Muscle layer of duodenum (tissue), 2 donors: ENCODE measurements around the gene MATN4.

Experiments
- H3K27ac ChIP-seq: one replicate; pipeline ENCODE4 v1.7.0; 2013; ENCODE audit warnings: mild to moderate bottlenecking, low read length
- H3K27me3 ChIP-seq: one replicate; pipeline ENCODE4 v1.7.0; 2013; ENCODE audit warnings: low read depth, mild to moderate bottlenecking, control low read depth, low read length
- H3K36me3 ChIP-seq, 2 donors: one replicate each; pipeline ENCODE4 v1.7.0; 2013; ENCODE audit warnings: low read length in 2 of 2, control low read depth in 1 of 2, mild to moderate bottlenecking in 1 of 2; ENCODE audit not compliant: insufficient read depth in 2 of 2, control insufficient read depth in 1 of 2
- H3K4me1 ChIP-seq, 2 donors: one replicate each; pipeline ENCODE4 v1.7.0; 2013; ENCODE audit warnings: low read length in 2 of 2, mild to moderate bottlenecking in 2 of 2, control low read depth in 1 of 2, moderate library complexity in 1 of 2; ENCODE audit not compliant: insufficient read depth in 2 of 2, control insufficient read depth in 1 of 2
- H3K4me3 ChIP-seq, 2 donors: one replicate each; pipeline ENCODE4 v1.7.0; 2013; ENCODE audit warnings: low read length in 2 of 2, low read depth in 1 of 2, mild to moderate bottlenecking in 1 of 2
- H3K9me3 ChIP-seq, 2 donors: one replicate each; pipeline ENCODE4 v1.7.0; 2013; ENCODE audit warnings: low read length in 2 of 2, control low read depth in 1 of 2, mild to moderate bottlenecking in 1 of 2; ENCODE audit not compliant: control insufficient read depth in 1 of 2
- donor health status: healthy.

Gene MATN4

GRCh38 chr20:45279992-45280391, 28.1 kb downstream of the MATN4 start:
- Histone ChIP-seq H3K27me3 (no peaks in the 10 kb centered on the region), H3K27ac (no peak overlapping the region), H3K4me3 (no peak overlapping the region), H3K9me3 (no peaks in the 10 kb centered on the region), H3K36me3 (no peaks in the 10 kb centered on the region), H3K4me1 (no peaks in the 10 kb centered on the region)

- Histone ChIP-seq H3K9me3 (no peaks in the 10 kb centered on the region), H3K36me3 (no peaks in the 10 kb centered on the region), H3K27ac (no peak overlapping the region), H3K4me3 (no peak overlapping the region), H3K27me3 (no peaks in the 10 kb centered on the region), H3K4me1 (no peaks in the 10 kb centered on the region)
Measured at GRCh38 chr20:45275338-45275737, 32.8 kb downstream of the MATN4 start.

DNA sequence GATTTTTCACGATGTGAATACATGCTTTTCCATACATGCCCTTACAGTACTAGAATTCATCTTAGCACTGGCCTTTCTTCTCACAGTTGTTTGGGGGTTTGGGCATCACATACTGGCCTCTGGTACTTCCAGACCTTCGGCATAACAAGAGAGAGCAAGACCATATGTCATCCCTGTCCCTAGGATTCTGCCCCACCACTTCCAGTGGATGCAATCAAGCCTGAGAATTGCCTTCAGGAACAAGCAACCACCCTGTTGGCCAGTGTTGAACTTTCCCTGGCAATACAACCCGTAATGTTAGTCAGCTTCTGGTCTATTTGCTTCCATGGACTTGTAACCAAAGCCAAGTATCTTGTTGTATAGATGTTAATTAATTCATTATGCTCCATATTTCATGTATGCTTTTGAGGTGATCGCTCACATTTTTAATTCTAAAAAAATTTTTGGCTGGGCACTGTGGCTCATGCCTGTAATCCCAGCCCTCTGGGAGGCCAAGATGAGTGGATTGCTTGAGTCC, 38.3 kb downstream of the MATN4 start:
- Histone ChIP-seq H3K27me3 (no peaks in the 10 kb centered on the region), H3K4me3 (no peak overlapping the region), H3K36me3 (no peaks in the 10 kb centered on the region)

GRCh38 chr20:45269056-45269455, 39.0 kb downstream of the MATN4 start:
- Histone ChIP-seq H3K27ac (no peak overlapping the region), H3K4me3 (no peak overlapping the region), H3K9me3 (no peaks in the 10 kb centered on the region), H3K27me3 (no peaks in the 10 kb centered on the region), H3K36me3 (no peaks in the 10 kb centered on the region), H3K4me1 (no peaks in the 10 kb centered on the region)

More for the DNA sequence above, 38.3 kb downstream of the MATN4 start:
- H3K27ac ChIP-seq = no peak overlapping the region
- H3K9me3 ChIP-seq = no peaks in the 10 kb centered on the region
- H3K4me1 ChIP-seq = no peaks in the 10 kb centered on the region

DNA sequence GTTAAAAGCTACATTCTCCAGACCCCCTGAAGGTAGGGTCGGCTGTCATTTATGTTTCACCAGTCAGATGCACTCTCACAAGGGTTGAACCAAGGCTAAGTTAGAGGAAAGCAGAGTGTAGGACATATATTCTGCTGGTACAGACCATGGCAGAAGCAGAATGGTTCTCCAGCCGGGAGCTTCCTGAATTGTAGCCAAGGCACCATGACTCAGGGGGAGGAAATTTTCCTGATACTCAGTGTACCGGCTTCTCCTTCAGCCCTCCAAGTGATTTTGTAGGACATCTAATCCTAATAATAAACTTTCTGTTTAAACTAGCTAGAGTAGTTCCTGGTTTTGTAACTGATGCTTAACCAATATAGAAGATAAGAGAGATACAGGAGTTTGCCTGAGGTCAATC, 39.6 kb downstream of the MATN4 start:
- Histone ChIP-seq H3K27ac (no peak overlapping the region), H3K9me3 (no peaks in the 10 kb centered on the region), H3K4me1 (no peaks in the 10 kb centered on the region), H3K36me3 (no peaks in the 10 kb centered on the region), H3K27me3 (no peaks in the 10 kb centered on the region), H3K4me3 (no peak overlapping the region)

DNA sequence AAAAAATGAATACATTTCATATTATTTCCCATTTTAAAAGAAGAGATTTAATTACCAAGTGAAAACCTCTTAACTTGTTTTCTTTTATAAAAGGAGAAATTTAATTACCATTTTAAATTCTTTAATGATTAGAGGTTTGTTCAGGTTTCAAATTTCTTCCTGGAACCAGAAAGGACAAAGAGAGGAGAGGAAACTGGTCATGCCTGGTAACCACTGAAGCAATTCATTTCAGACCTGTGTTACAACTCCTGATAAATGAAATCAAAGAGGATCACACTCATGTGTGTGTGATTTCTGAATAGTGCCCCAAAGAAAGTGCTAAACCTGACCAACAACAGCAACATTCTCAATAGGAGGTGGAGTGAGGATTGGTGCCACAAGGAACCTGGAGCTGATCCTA, 41.1 kb downstream of the MATN4 start:
- no peaks in the 10 kb centered on the region for H3K27me3 ChIP-seq

DNA sequence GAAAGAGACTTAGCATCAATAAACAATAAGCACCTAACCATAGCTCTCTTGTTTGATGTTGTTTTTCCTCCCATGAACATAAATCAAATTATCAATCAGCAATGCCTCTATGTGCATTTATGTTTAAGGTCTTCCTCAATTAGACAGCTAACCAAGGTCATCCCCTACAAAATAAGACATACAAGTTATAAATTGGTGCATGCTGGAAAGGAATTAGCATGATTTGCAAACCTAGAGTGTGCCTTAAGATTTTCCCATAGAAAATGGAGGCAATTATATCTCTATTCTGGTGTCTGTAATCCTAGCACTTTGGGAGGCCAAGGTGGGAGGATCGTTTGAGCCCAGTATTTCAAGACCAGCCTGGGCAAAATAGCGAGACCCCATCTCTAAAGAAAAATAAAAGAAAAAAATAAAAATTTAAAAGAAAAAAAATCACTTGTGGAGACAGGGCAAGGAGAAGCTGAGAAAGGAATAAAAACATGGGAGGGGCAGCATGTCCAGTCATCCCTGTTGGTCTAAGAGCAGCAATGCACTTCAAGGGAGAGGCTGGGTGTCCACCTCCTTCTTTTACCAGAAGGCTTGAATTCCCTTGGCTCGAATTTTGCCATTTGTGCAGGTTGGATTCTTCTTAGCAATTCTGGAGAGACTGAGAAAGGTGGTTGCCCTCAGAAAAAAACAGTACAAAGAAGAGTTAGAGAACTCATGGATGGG, 44.4 kb downstream of the MATN4 start:
- Histone ChIP-seq H3K4me3 (no peak overlapping the region), H3K27me3 (no peaks in the 10 kb centered on the region), H3K36me3 (no peaks in the 10 kb centered on the region), H3K4me1 (no peaks in the 10 kb centered on the region), H3K9me3 (no peaks in the 10 kb centered on the region), H3K27ac (no peak overlapping the region)

More for the DNA sequence above, 41.1 kb downstream of the MATN4 start:
- Histone ChIP-seq H3K36me3 (no peaks in the 10 kb centered on the region), H3K4me1 (no peaks in the 10 kb centered on the region), H3K9me3 (no peaks in the 10 kb centered on the region), H3K27ac (no peak overlapping the region), H3K4me3 (no peak overlapping the region)

DNA sequence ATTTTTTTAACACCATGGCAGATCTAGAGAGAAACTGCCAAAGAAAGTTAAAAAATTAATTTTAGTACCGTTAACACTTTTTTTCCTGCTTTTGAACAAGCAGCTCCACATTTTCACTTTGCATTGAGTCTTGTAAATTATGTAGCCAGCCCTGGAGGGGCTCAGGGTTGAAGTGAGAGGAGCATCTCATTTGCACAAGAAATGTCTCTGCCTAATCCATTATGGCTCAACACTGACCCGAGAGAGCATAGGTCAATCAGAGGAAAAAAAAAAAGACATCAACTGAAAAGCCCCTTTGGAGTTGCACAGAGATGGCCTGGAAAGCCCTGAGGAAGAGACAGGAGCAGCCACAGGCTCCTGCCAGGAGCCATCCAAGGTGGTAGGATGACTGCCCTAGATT, 49.4 kb downstream of the MATN4 start:
- Histone ChIP-seq H3K27ac (no peak overlapping the region), H3K36me3 (no peaks in the 10 kb centered on the region), H3K27me3 (no peaks in the 10 kb centered on the region), H3K4me3 (no peak overlapping the region), H3K4me1 (peaks cover 8 to 10% of the 10 kb centered on the region in 2 donors), H3K9me3 (no peaks in the 10 kb centered on the region)

GRCh38 chr20:45258259-45258658, 49.8 kb downstream of the MATN4 start:
- Histone ChIP-seq H3K36me3 (no peaks in the 10 kb centered on the region), H3K9me3 (no peaks in the 10 kb centered on the region), H3K27me3 (no peaks in the 10 kb centered on the region), H3K4me1 (peaks cover 8 to 10% of the 10 kb centered on the region in 2 donors), H3K27ac (no peak overlapping the region), H3K4me3 (no peak overlapping the region)

GRCh38 chr20:45257711-45258110, 50.4 kb downstream of the MATN4 start:
- Histone ChIP-seq H3K4me1 (peaks cover 8 to 10% of the 10 kb centered on the region in 2 donors), H3K4me3 (no peak overlapping the region), H3K36me3 (no peaks in the 10 kb centered on the region), H3K27me3 (no peaks in the 10 kb centered on the region), H3K9me3 (no peaks in the 10 kb centered on the region), H3K27ac (no peak overlapping the region)

DNA sequence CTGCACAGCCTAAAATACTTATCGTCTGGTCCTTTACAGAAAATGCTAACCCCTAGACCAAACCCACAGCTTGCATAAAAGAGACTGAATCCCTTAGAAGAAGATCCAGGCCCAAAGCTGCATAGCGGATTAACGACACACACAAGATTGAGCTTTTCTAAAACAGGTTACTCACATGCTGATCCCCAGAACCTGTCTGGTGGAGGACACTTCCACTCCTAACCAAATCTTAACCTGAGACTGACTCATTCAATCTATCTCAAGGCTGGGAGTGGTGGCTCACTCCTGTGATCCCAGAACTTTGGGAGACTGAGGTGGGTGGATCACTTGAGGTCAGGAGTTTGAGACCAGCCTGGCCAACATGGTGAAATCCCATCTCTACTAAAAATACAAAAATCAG, 50.9 kb downstream of the MATN4 start:
- Histone ChIP-seq H3K4me3 (no peak overlapping the region), H3K9me3 (no peaks in the 10 kb centered on the region), H3K27me3 (no peaks in the 10 kb centered on the region), H3K27ac (no peak overlapping the region), H3K4me1 (peaks cover 8 to 10% of the 10 kb centered on the region in 2 donors), H3K36me3 (no peaks in the 10 kb centered on the region)
